Cerebellar cortex (tissue), 1 donor: ENCODE data around the gene MOB3B.
"Not testable (repeated sequence)": the region's sequence is repeated elsewhere in the genome, so short reads cannot be mapped to it uniquely, and the experiment has no call there.

ENCODE experiments used
- DNase-seq: peaks from one replicate; pipeline ENCODE4 v3.0.0-alpha.2; 2015; ENCODE audit warnings: low spot score

The MOB3B gene

GRCh38 chr9:27518006-27518405, 11.6 kb downstream of the MOB3B start:
- no peak for DNase-seq

DNA sequence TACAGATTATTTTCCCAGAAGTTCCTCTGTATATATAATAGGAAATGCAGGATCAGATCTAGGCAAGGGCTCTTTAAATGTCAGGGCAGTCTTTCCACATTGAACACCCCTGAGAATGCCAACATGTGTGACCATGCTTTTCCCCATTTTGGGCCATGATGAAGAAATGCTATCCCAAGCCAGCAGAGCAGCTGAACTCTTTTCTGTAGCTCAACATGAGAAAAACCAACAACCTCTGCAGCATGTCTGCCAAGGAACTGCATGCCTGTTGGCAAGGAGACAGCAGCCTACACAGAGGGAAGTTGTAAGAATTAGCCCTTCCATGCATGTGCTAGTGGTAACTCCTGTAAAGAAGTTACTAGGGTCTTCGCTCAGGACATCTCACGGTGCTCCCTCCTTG, 15.1 kb downstream of the MOB3B start:
- peak; percentile 15 for DNase-seq

- DNase-seq, result no peak
Measured at GRCh38 chr9:27511771-27512170, 17.8 kb downstream of the MOB3B start.

DNA sequence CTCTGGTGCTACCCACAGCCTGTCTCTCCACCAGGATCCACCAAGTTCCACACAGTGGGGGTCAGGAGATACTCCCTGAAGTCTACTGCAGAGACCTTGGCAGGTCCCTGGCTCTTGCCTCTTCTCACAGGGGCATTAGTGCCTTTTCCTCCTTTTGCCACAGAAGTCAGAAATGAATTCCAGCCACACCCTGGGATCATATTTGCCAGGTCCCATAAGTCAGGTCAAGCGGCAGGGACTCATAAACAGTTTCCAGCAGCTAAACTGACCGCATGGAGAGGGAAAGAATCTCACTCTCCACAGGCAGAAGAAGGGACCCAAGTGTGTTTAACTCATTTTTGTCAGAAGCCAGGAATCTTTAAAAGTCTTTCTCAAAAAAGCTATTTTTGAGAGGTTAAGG, 18.8 kb downstream of the MOB3B start:
- no peak for DNase-seq

DNA sequence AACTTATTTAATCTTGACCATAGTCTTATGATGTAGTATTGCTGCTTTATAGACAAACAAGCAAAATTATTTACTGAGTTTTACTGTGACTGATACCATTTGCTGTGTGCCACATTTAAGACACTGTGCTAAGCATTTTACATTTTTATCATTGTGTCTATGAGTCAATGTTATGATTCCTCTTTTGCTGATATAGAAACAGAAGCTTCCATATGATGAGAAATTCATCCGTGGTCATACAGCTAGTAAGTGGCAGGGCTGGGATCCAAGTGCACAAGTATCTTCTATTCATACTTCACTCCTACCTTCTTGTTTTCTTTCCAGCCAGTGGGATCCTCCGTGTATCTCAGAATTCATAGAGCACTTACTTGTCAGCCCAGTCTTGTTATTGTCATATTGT, 22.6 kb downstream of the MOB3B start:
- no peak for DNase-seq

DNA sequence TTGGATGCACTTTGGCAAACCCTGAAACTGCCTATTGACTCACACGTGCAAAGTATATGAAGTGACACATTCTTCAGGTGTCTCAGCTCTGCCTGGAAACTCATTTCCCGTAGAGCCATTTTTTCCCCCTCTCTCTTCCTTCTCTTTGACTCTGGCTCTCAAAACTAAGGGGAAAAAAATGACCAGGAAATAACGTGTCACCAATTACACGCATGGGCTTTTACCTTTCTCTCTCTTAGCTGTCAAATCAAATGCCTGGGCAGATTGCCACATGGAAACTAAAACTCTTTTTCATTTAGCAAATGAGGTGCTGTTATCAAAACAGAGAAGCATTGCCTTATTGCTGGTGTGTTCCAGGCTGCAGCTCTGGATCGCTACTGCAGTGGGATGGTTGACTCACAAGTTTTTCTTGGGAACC, 23.9 kb downstream of the MOB3B start:
- no peak for DNase-seq

DNA sequence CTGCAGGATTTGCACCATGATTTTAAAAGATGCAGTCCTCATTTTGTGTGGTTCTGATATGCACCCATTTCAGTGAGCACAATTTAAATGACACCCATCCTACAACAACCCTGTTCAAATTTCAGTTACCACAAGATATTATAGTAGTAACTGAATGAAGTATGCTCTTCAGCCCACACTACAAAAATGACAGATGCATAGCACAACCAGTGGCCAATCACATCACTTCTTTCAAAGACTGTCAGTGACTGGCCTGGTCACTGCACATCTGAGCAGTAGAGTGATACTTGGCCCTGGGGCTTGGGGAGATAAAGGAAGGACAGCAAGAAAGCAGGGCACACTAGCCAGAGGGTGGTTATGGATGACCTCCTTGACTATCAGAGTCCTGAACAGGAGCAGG, 25.4 kb downstream of the MOB3B start:
- DNase-seq, result no peak

DNA sequence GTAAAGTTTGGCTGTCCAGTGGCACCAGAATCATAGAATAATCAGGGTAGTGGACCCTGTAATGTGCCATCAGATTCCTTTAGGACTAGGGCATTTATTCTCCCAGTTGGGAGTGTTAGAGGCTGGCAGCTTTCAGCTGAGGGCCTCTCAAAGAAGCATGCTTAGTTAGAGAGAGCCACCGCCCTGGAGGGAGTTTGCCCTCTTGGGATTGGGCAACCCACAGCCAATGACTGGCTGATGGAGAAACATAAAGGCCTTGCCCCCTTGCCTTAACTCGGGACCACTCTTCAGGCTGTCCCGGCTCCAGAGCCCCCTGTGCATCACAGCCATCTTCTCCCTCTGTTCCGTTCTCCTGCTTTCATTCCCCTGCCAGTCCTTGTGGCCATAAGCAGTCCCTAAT, 26.0 kb downstream of the MOB3B start:
- no peak for DNase-seq

- not testable (repeated sequence) for DNase-seq
Measured at GRCh38 chr9:27500902-27501301, 28.7 kb downstream of the MOB3B start.

DNA sequence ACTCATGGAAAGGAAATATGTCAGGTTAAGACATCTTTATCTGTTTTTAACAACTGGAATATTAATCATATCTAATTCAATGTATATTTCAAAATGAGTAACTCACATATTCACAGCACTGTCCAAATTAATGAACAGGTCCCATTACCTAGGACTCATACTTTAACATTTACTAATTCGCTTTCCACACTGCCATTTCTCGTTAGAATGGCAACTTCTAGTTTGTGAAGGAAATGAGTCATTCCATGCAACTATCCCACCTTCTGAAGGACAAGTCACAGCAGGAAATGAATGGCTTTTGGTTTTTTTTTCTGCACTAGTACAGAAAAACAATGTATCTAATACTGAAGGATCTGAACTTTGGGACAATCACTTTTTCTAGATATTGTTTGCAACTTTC, 30.2 kb downstream of the MOB3B start:
- DNase-seq, result no peak

GRCh38 chr9:27497883-27498417, 31.7 kb downstream of the MOB3B start:
- no peak for DNase-seq

GRCh38 chr9:27496135-27496504, 33.5 kb downstream of the MOB3B start:
- DNase-seq, result no peak

DNA sequence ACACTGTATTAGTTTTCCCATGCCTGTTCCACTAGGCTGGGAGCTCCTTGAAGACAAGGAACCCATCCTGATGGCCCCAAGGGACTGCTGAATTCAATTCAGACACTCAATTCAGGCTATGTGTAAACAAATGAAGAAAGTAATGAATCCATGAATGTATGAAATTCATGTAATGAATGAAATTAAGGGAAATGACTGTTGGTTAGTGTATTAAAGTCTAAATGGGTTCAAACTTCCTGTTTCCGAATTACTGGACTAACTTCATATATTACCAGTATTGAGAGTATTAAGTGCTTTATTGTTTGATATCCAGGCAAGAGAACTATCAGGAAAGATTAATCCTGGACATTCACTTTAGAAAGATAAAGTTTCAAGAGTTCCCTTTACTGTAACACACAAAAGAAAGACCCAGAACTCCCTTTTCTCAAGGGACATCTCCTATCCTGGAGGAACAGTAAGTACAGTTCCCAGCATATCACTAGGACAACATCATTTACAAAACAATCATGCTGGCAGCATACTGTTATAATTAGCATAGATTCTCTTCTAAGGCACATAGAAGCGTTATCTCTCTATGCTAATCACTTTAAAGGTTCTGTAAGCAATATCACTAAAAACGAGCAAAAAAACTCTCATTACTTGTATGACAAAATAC, 34.0 kb downstream of the MOB3B start:
- no peak for DNase-seq

DNA sequence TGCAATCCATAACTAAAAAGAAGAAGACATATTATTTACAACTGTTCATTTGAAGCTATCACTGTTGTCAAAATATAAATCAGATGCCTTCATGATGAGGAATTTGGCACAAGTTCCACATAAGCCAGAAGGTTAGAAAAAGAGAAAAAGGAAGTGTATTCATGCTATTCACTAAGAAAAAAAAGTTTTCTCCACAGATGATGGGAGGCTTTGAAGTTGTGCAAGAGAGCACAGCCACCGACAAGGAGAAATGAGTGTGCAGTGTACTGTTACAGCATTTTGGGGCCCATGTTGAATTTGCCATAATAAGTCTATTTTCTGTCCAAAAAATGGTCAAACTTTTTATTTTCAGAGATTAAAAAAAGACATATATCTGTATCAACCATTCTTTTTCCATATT, 38.5 kb downstream of the MOB3B start:
- DNase-seq, result no peak

DNA sequence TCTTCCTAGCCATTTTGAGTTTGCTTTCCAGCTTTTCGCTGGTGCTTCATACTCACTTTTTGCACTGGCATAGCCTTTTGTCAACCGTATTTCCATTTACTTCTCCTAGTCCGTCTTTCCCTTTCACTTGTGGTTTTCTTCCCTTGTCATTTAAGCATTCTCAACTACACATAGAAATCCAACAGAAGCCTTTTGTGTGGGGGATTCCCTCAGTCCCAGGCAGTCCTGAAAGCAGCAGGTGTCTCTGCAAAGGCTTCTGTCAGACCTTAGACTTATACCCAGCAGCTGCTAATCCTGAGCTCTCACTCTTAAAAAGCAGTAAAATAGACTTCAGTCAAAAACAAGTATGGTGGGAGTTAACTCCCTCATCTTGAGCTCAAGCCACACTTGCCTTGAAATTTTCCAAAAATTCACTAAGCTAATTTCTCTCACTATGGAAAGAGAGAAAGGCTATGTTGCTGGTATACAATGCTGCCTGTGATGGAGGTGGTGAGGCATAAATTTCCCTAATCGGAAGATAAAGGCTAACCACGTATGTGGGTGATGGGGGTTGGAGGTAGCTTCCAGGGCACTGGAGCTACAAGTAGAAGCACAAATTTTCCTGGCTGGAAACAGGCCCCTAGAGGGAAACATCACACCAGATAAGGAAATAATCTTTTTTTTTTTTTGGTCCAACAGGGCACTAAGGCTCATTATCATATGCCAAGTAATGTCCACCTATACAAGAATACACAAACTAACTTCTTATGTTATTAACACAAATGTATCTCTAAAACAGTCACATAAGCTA, 40.3 kb downstream of the MOB3B start:
- DNase-seq, result no peak

GRCh38 chr9:27487927-27488326, 41.7 kb downstream of the MOB3B start:
- no peak for DNase-seq

DNA sequence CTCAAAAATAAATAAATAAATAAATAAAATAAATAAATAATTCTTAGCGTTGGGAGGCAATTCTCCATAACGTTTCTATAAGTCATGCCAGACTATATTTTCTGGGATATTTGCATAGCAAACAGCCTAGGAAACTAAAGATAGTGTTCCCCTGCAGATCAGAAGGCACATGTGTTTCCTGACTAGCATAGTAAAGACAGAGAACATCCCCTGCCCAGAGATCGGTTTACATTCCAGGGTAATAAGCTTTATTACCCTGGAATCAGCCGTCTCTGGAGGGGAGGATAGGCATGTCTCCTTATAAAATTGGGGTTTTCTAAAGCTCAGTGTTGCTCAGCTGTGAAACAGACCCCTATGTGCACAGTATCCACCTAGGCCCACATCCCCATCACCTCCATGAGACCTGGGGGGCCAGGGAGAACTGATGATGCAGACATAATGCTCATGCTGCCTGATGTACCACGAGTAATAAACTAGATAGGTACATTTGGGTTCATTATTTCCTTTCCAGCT, 42.4 kb downstream of the MOB3B start:
- no peak for DNase-seq

- no peak for DNase-seq
Measured at GRCh38 chr9:27485158-27485557, 44.5 kb downstream of the MOB3B start.

DNA sequence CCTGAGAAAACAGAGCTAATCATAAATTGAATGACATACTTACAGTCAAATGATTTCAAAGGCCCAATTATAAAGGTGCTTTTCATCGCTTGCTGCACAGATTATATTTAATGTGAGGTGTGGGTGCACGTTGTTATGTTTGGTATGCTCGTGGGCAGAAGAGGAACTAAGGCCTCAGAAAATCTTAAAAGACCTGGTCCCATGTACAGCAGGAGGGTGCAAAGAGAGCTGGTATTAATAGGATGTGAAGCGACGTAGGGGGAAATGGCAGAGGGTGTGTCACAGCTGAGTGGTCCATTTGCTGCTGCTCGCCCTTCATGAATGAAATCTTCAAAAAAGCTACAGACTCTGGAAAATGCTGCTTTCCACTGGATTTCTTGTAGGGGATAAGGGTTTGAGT, 46.0 kb downstream of the MOB3B start:
- no peak for DNase-seq

DNA sequence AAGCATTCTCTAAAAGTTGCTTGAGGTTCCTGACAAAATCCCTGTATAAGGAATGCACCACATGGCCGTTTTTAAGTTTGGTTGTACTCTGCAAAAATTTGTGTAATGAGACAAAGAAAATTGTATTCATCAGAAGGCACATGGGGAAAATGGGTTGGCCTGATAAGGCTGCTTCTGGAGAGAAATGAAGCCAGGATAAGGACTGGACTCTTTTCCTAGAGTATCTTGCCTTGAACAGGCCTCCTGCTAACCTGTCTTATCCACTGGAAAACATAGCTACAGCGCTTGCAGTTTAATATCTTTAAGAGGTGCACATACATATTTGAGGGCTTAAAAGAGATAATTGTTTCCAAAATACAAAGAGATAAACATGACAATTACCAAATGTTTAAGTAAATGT, 46.9 kb downstream of the MOB3B start:
- DNase-seq, result no peak

DNA sequence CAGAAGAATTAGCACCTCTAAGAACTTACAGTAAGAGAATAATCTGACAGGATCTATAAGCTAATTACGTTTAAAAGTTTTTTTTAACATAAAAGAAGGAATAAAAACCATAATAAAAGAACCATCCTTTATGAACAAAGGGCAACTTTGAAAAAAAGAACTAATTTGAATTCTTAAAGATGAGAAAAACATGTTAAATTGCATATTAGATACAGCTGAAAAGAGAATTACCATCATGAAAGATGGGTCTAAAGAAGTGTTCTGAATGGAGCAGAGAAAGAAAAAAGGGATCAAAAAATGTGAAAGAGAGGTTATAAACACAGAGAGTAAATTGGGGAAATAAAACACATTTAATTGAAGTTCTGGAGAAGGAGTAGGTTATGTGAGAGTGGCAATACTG, 51.3 kb downstream of the MOB3B start:
- DNase-seq, result no peak

GRCh38 chr9:27476870-27477515, 52.6 kb downstream of the MOB3B start:
- no peak for DNase-seq

GRCh38 chr9:27475057-27475595, 54.5 kb downstream of the MOB3B start:
- DNase-seq, result no peak
